GM19455 (cell line): ENCODE data around the gene PSENEN.

Experiments used
- ATAC-seq: cut with Tn5 transposase; IDR thresholded peaks from one replicate; pipeline ENCODE4 v1.9.1; 2021; ENCODE audit not compliant: unreplicated experiment

Gene PSENEN, protein sequence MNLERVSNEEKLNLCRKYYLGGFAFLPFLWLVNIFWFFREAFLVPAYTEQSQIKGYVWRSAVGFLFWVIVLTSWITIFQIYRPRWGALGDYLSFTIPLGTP

DNA sequence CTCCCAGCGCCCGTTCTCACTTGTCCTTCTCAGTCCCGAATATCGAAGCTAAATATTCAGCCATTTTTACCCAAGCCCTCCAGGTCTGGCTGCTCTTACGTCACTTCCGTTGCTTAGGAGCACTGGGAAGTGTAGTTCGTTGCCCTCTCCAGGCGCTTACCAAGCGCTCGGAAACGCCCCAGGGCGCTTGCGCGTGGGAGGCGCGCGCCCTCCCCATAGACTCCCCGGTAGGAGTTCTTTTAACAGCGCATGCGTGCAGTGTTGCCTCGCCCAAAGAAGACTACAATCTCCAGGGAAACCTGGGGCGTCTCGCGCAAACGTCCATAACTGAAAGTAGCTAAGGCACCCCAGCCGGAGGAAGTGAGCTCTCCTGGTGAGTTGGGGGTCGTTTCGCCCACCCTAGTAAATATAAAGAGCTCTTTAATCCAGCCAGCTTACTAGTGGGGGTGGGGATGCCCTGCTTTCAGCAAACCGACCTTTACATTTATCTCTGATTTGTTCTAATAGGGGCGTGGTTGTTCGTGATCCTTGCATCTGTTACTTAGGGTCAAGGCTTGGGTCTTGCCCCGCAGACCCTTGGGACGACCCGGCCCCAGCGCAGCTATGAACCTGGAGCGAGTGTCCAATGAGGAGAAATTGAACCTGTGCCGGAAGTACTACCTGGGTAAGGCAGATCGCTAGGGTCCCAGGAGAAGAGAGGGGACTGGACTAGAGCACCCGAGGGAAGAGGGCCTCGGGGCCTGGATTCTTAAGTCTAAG is at the start of gene PSENEN, which contains the start of gene U2AF1L4:
Gene PSENEN (plus strand): TSS at position 324 of the 759 bp plus-strand sequence. CDS start 280 bp downstream, at position 604.
Gene U2AF1L4 (minus strand): TSS at position 91 of the 759 bp plus-strand sequence. CDS start 27 bp downstream, at position 64.
- ATAC-seq: peak; percentile 41

DNA sequence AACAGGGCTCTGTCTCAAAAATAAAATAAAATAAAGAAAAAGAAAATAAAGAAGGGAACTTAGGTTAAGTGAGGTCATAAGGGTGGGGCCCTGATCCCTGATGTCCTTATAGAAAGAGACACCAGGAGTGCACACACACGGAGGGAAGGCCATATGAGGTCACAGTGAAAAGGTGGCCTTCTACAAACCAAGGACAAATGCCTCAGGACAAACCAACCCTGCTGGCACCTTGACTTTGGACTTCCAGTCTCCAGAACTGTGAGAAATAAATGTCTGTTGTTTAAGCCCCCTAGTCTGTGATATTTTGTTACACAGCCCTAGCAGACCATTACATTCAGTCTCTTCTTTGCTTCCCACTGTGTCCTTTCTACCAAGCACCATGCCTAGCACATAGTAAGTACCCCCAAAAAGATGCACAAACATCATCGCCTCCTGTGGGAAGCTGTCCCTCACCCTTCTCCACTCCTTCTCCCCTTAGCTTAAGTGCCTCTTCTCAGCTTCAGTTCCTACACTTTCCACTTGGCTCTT is 49.5 kb upstream of the PSENEN start:
- no peak for ATAC-seq

DNA sequence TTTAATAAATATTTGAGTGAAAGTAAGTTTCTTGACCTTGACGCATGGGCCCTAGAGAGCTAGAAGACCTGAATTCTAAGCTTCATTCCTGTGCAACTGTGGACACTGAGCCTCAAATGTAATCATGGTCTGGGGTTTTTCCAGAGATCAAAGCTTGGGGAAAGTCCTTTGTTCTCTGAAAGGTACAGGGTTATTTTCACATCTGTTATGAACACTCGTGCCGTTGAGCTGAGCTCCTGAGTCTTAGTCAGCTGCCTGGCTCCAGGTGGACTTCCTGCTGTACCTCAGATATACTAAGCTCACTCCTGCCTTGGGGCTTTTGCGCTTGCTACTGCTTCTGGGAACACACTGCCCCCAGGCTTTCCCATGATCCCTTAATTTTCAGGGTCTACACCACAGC is 48.6 kb upstream of the PSENEN start:
- ATAC-seq: no peak

DNA sequence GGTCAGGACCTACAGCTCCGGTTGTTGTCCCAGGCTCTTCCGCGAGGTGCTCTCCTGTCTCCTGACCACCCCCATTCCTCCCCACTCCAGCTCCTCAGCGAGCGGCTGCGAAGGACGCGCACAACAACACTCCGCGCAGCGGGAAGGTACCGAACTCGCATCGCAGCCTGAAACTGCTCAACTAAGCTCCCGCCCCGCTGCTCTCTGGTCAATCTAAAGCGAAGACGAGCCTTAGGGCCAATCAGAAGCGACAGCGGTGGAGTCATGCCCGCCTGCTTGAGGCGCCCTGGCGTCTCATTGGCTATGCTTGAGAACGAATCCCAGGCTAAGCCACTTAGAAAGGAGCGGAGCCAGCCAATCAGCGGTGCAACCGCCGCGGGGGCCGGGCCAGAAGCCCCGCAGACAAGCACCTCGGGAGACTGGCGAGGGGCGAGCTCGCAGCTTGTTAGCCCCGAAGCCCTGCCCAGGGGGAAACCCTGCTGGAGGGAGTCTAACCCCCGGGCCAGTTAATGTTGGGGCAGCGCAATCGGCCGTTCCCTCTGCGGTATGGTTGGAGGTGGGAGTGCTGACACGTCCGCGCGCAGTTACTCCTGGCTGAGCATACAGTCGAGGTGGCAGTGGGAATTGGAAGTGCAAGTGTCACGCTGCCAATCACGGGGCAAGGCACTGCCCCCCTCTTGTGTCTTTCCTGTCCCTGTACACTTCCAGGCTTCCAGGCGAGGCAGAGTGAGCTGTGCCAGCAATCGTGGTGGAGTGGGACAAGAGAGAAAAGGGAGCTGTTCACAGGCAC is 43.0 kb upstream of the PSENEN start:
- ATAC-seq: peak; percentile 88

DNA sequence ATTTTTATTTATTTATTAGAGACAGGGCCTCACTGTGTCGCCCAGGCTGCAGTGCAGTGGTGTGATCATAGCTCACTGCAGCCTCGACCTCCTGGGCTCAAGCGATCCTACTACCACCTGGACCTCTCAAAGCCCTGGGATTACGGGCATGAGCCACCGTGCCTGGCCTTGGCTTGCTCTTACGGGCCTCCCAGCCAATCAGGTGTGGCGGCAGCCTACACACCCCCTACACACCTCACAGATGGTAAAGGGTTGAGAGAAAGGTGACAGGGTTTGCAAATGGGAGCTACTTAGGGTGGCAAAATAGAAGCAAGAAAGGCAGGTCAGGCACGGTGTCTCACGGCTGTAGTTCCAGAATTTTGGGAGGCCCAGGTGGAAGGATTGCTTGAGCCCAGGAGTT is 42.1 kb upstream of the PSENEN start:
- ATAC-seq: no peak

DNA sequence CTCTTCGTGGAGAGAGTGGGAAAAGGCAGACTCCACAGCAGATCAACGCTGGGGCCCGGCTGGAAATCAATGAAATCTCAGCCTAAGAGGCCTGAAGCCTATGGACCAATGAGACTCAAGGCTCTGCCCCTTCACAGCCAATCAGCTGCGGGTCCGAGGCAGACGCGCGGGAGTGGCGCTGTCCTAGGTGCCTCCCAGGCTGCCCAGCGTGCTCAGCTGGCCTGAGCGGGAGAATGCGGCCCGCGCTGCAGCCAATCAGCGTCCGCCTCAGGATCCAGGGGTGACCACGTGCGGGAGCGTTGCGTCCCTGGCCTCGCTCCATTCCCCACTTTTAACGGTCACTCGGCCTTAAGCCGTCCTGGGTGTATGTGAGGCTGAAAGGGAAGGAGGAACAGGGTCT is 41.2 kb upstream of the PSENEN start, which contains the start of gene ZBTB32:
Gene ZBTB32 (plus strand): TSS at position 341 of the 400 bp plus-strand sequence. CDS start 10,069 bp downstream, outside the sequence.
- ATAC-seq: no peak

DNA sequence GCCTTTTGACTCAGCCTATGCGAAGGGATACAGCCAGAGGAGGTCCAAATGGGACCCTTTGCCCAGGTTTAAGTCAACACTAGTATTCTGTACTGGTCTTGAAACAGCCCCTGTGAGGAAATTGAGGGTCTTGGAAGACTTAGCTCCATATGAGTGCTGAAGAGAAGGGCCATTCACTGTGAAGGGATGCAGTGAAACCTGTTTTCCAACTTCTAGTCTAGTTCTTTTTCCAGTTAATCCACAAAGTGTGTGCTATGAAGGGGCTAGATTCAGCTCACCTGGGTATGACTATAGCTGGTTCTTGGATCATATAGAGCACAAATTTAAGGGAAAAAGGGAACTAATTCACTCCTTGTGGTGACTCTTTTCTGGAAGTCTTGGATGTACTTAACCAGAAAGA is 37.1 kb upstream of the PSENEN start:
- no peak for ATAC-seq

DNA sequence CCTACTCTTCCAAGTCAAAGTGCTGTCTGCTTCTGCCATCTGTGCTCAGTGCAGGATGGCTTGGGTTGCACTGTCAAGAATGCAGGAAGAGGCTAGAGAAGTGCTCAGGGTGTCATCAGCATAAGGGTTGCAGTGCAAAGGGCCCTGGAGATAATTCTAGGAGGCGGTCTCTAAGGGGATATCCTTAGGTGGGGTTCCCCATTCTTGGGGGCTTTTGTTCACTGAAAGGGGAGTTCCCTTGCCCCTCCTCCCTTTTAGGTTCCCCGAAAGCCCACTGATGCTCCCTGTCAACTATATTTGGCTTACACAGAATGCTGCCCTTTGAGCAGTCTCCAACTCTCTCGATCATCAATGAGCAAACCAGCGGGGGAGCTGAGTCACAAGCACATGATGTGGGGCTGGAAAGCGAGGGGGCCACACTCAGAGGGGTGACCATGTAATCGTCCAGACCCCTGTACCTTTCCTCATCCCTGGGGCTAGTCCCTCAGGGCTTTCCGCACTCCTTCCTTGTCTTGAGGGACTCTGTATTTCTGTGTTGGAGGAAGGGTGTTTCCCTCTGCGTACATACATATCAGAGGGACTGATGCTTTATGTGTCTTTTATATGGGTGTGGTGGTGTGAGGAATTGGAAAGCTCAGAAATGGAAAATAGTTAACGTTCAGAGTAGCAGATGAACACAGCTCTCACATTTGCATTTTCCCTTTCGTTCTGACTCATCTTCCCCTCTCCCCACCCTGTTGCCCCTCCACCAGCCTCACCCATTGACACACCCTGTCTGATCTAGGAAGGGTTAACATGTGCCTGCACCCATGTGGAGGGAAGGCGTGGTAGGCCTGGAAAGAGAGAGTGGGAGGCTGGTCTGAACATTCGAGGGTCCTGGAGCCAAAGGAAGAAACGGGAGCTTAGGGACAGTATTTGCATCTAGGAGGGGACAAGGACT is 34.4 kb upstream of the PSENEN start:
- ATAC-seq: no peak

DNA sequence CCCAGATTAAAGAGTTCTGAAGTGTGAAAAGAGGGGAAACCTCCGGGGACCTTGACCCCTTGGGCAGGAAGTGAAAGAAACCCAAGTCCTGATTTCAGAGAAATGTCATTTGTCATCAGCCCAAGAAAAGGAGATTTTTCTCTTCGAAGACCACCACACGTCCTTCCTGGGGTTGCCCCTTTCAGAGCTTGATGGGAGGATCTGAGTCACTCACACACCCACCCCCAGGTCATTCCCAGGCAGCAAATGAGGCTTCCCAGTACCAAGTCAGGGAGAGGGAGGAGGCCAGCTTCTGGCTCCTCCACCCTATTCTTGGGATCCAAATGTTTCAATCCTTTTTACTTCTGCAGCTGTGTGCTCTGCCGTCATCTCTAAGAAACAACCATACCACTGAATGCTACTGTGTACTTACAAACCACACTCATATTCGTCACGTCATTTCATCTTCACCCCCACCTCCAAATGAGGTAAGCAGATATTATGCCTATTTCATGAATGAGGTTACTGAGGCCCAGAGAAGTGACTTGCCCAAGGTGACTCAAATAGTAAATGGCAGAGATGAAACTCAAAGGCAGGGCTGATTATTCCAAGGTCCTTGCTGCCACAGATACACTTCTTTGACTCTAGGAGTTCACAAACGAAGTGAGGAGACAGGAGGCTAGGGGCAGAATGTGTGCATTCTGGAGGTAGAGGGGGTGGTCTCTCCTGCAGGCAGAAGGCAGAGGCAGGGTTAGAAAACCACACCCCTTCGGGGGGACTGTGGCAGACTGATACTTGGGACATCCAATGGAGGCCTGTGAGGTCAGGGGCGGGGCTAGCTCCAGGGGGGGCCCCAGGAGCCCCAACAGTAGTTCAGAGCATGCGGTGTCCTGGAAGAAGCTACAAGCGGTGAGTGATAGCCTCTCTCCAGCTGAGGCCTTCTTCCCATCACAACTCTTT is 32.6 kb upstream of the PSENEN start:
- ATAC-seq: no peak

DNA sequence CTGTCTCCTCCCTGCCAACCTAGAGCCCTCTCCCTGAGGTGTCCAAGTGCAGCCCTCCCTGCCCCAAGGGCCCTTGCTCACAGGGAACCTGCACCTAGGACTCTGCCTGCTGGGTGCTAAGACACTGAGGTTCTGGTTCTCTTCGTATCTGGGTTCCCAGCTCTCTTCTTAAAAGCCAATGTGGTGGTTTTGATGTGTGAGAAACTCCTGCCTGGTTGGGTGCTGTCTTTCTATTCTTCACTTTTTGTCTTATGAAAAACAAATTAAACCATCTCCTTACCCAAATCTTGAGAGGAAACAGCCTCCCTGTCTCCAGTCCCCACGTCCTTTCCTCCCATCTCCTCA is 32.0 kb upstream of the PSENEN start:
- ATAC-seq: no peak

DNA sequence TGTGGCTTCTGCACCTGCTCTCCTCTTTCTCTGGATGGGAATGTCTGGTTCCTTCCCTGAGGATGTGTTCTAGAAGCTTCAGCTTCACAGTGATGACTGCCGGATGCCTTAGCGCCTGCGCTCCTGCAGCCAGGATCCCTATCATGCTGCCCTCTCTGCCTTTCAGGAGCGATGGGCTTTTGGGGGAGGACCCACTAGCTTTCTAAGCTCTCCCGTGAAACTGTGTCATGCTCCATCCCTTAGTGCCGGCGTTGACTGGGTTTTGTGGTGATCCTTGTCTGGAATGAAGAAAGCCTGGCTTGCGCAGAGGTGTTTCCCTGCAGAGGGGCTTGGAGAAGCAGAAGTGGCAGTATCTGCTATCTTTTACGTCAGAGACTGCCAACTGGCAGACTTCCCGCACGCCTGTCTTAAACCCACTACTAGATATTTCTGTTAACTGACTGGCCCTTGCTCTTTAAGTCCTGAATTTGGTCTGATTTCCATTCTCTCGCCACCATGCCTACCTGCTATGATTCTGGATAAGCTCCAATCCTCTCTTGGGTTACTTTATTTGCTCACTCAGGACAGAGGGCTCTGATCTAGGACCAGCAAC is 31.5 kb upstream of the PSENEN start:
- no peak for ATAC-seq

DNA sequence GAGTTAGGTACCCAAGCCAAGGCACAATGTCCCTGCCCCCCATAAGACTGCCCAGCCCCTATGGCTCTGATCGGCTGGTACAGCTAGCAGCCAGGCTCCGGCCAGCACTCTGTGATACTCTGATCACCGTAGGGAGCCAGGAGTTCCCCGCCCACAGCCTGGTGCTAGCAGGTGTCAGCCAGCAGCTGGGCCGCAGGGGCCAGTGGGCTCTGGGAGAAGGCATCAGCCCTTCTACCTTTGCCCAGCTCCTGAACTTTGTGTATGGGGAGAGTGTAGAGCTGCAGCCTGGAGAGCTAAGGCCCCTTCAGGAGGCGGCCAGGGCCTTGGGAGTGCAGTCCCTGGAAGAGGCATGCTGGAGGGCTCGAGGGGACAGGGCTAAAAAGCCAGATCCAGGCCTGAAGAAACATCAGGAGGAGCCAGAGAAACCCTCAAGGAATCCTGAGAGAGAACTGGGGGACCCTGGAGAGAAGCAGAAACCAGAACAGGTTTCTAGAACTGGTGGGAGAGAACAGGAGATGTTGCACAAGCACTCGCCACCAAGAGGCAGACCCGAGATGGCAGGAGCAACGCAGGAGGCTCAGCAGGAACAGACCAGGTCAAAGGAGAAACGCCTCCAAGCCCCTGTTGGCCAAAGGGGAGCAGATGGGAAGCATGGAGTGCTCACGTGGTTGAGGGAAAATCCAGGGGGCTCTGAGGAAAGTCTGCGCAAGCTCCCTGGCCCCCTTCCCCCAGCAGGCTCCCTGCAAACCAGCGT is 30.7 kb upstream of the PSENEN start:
- ATAC-seq: no peak

DNA sequence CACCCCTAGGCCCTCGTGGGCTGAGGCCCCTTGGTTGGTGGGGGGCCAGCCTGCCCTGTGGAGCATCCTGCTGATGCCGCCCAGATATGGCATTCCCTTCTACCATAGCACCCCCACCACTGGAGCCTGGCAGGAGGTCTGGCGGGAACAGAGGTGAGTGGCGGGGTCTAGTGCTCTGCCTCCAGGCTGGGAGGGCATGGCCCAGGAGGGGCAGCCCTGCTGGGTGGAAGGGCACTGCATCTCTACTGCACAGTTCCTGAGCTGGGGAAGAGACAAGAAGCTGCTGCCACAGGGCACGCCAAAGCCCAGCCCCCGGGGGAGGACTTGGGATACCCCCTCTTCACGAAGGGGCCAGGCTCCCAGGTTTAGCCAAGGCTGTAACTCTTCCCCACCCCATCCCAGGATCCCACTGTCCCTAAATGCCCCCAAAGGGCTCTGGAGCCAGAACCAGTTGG is 30.1 kb upstream of the PSENEN start:
- ATAC-seq: no peak

DNA sequence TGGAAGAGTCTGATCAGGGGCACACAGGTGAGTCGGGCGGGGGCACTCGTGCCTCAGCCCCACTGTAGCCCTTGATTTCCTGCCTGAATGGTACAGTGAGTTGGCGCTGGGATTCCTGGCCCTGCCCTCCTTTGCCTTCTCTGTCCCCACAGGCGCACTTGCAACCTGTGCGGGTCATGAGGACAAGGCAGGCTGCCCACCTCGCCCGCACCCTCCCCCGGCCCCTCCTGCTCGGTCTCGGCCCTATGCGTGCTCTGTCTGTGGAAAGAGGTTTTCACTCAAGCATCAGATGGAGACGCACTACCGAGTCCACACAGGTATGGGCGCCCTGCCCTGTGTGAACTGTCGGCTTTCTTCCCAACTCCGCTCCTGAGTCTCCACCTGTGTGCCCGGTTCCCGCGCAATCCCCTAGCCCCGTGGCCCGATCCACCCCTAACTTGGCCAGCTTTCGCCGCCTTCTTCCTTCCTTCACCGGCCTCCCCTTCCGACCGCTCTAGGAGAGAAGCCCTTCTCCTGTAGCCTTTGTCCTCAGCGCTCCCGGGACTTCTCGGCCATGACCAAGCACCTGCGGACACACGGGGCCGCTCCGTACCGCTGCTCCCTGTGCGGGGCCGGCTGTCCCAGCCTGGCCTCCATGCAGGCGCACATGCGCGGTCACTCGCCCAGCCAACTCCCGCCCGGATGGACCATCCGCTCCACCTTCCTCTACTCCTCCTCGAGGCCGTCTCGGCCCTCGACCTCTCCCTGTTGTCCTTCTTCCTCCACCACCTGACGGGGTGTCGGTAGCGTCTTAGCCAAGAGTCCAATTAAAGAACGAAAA is 29.3 kb upstream of the PSENEN start:
- ATAC-seq: no peak

DNA sequence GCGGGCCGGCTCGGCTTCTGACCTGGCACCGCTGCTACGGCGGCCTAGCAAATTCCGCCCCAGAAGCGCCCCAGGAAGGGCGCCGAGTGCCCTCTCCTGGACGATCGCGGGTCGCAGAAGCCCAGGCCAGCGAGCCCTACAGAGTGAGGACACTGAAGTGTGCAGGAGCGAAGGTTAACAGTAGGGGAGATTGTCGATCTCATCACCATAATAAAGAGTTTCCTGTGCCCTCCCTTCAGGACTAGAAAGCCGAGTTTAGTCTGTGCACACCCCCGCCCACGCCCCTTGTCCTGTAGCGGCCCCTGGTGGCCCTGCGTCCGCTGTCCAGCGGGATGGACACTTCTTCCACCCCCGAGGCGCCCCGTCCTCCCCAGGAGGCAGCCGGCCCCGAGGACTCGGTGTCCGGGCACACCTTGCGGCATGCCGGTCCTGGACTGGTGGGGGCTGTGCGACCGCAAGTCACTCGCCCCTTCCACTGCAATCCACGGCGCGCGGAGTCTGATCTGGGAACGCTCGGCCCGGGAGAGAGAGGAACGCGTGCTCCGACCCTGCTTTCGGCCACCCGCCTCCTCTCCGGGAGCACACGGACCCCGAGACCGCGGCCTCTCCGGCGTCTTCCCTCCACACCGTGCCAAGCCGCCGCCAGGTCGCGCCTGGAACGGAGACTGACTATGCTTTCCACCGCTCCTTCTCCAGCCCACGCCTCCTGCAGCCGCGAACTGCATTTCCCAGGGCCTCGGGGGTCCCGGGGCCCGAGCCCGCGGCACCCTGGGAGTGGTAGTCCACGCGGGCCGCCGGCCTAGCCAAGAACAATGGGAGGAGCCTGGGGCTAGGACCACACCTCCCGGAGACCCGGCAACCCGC is 28.4 kb upstream of the PSENEN start:
- peak; percentile 49 for ATAC-seq

DNA sequence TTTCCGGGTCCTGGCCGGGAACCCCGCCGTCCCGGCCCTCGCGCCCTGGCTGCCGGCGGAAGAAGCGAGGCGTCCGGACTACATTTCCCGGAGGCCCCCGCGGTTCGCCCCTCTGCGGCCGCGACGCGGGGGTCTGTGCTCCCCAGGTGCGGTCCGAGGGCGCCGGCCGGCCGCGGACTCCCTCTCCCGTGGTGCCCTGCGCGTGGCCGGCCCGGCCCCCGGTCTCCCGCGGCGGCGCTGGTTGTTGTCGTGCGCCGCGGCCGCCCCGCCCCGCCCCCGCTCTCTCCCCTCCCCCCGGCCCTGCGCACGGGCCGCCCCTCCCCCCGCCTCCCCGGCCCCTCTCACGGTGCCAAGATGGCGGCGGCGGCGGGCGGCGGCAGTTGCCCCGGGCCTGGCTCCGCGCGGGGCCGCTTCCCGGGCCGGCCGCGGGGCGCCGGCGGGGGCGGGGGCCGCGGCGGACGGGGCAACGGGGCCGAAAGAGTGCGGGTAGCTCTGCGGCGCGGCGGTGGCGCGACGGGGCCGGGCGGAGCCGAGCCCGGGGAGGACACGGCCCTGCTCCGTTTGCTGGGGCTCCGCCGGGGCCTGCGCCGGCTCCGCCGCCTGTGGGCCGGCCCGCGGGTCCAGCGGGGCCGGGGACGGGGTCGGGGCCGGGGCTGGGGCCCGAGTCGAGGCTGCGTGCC is 27.6 kb upstream of the PSENEN start, which contains the start of gene KMT2B:
Gene KMT2B (plus strand): TSS at position 339 of the 680 bp plus-strand sequence. CDS start 16 bp downstream, at position 355.
- ATAC-seq: peak; percentile 41
